GM23248 (cell line): Measurements from ENCODE around the gene TNS3. TPM values are rescaled to one million over a fixed set of nuclear protein-coding genes. Genes with fewer than 3 reads are reported as not detected.

Experiments used
- DNase-seq: peaks from one replicate; pipeline ENCODE4 v3.0.0-alpha.2; 2015
- H2AFZ ChIP-seq: fragments of 200-600 bp; sonication (generic); 2 replicates; pipeline ENCODE4 v1.6.1; 2016; ENCODE audit warnings: antibody characterized with exemption
- H3F3A ChIP-seq: fragments of 200-600 bp; sonication (generic); 2 replicates; pipeline ENCODE4 v1.6.1; 2016; ENCODE audit warnings: mild to moderate bottlenecking, antibody characterized with exemption, mixed run types; ENCODE audit not compliant: insufficient read depth
- H3K27ac ChIP-seq: fragments of 200-600 bp; sonication (generic); 2 replicates; pipeline ENCODE4 v1.5.1; 2016; ENCODE audit warnings: mild to moderate bottlenecking
- H3K27me3 ChIP-seq: fragments of 200-600 bp; sonication (generic); replicated peaks from 2 replicates; pipeline ENCODE4 v1.6.1; 2016; ENCODE audit warnings: mild to moderate bottlenecking; ENCODE audit not compliant: insufficient read depth
- H3K36me3 ChIP-seq: fragments of 200-600 bp; sonication (generic); 2 replicates; pipeline ENCODE4 v1.6.1; 2016; ENCODE audit warnings: low read depth, mild to moderate bottlenecking
- H3K4me1 ChIP-seq: fragments of 200-600 bp; sonication (generic); 2 replicates; pipeline ENCODE4 v1.6.1; 2016; ENCODE audit warnings: mild to moderate bottlenecking; ENCODE audit not compliant: insufficient read depth
- H3K4me2 ChIP-seq: fragments of 200-600 bp; sonication (generic); one replicate; pipeline ENCODE4 v1.6.1; 2016; ENCODE audit warnings: mild to moderate bottlenecking; ENCODE audit not compliant: unreplicated experiment
- H3K4me3 ChIP-seq: fragments of 200-600 bp; sonication (generic); 2 replicates; pipeline ENCODE4 v1.5.1; 2016; ENCODE audit warnings: mild to moderate bottlenecking
- H3K79me2 ChIP-seq: fragments of 200-600 bp; sonication (generic); 2 replicates; pipeline ENCODE4 v1.6.1; 2016; ENCODE audit warnings: mild to moderate bottlenecking; ENCODE audit not compliant: insufficient read depth
- H3K9ac ChIP-seq: fragments of 200-600 bp; sonication (generic); 2 replicates; pipeline ENCODE4 v1.6.1; 2016; ENCODE audit warnings: mild to moderate bottlenecking
- H3K9me2 ChIP-seq: fragments of 200-600 bp; sonication (generic); 2 replicates; pipeline ENCODE4 v1.6.1; 2016; ENCODE audit warnings: mixed run types, mild to moderate bottlenecking, moderate library complexity; ENCODE audit not compliant: insufficient read depth
- H3K9me3 ChIP-seq: fragments of 200-600 bp; sonication (generic); one replicate; pipeline ENCODE4 v1.6.1; 2017; ENCODE audit warnings: low read depth
- H4K20me1 ChIP-seq: fragments of 200-600 bp; sonication (generic); 2 replicates; pipeline ENCODE4 v1.6.0; 2016; ENCODE audit not compliant: insufficient read depth
- EZH2 ChIP-seq: fragments of 200-600 bp; sonication (generic); IDR thresholded peaks from 2 replicates; pipeline ENCODE4 v1.6.1; 2018; ENCODE audit warnings: antibody characterized with exemption, mild to moderate bottlenecking; ENCODE audit not compliant: insufficient read depth, poor library complexity, severe bottlenecking
- EZH2phosphoT487 ChIP-seq: fragments of 200-600 bp; sonication (generic); IDR thresholded peaks from 2 replicates; pipeline ENCODE4 v1.6.1; 2018; ENCODE audit warnings: antibody characterized with exemption, moderate library complexity, mild to moderate bottlenecking, low read depth; ENCODE audit not compliant: insufficient read depth
- WGBS, 2 experiments: methylation state at CpG; one replicate each; pipeline ENCODE4 v1.1.6; 2015 to 2017; ENCODE audit warnings: low lambda C conversion rate in 2 of 2, low coverage in 1 of 2; ENCODE audit errors: missing lambda C conversion rate in 2 of 2; 5-methylcytosine and 5-hydroxymethylcytosine counted together
- in situ Hi-C: fragments of 300-500 bp; cut with MboI; formaldehyde crosslinking; loops from 2 replicates; pipeline ENCODE4 v1.15.0; 2020
- polyA plus RNA-seq: library from polyadenylated mRNA; unstranded; fragments of >200 nt; fragmentation: Nextera tagmentation; extraction: Ambion mirVana; gene quantifications from 2 replicates; pipeline ENCODE4 v1.2.1, GENCODE V29; 2016
- total RNA-seq: library from RNA; depleted of rRNA; stranded (reverse); fragments of >200 nt; shearing (Covaris generic); gene quantifications from 2 replicates; pipeline ENCODE4 v1.2.3, GENCODE V29; 2014

TNS3 gene
- total and polyA plus RNA-seq, 2 experiments from 2014 or later: 18.6 to 47.0 TPM

DNA sequence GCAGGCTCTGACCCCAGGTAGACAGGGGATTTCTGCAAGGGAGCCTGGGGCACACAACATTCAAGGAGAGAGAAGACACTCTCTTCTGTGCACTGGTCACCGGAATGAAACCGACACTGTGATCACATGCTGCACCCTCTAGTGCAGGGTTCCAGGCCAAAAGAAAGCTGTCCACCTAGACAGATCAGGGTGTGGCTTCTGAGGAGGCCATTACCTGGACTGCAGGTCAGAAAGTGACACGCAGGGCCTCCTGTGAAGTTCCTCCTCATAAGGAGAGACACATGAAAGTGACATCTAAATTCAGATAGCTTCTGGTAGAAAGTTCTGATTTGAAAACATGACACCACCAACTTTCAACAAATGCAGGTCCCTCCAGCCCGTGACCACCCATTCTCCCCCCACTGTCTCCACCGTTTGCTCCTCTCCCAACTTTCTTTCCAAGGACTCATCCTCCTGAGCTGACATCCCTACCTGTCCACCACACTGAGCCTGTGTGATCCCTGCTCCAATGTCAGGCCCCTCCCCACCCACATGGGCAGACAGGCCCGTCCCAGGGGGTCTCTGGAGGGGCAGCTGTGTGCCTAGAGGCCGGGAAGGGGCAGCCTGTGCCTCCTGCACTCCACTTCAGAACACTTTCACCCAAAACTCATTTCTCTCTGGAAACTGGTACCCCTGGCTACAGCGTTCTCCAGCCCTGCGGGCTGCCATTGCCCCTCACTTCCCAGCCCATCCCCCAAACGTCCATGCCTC, 198.0 kb downstream of the TNS3 start:
- Histone ChIP-seq H3K4me2 (no peak overlapping the region), H3K79me2 (no peaks in the 10 kb centered on the region), H2AFZ (no peak overlapping the region), H3K4me1 (no peaks in the 10 kb centered on the region), H3K9me2 (no peaks in the 10 kb centered on the region), H3F3A (peaks cover 7% of the 10 kb centered on the region; the same call in 1 of the 2 replicates), H3K9me3 (no peaks in the 10 kb centered on the region), H3K27ac (no peak overlapping the region), H3K9ac (no peak overlapping the region), H3K4me3 (no peak overlapping the region), H4K20me1 (0 out of 2 replicates have a peak, but pooled peaks cover 3% of the 10 kb centered on the region), H3K27me3 (no peaks in the 10 kb centered on the region), H3K36me3 (0 out of 2 replicates have a peak, but pooled peaks cover 5% of the 10 kb centered on the region)
- TF ChIP-seq EZH2: no peak
- TF ChIP-seq EZH2phosphoT487: no peak
- no peak for DNase-seq
- in situ Hi-C loops: no loop called here
- 87 to 90% methylated on average over 10 of the region's 10 CpGs for WGBS, 2 experiments

DNA sequence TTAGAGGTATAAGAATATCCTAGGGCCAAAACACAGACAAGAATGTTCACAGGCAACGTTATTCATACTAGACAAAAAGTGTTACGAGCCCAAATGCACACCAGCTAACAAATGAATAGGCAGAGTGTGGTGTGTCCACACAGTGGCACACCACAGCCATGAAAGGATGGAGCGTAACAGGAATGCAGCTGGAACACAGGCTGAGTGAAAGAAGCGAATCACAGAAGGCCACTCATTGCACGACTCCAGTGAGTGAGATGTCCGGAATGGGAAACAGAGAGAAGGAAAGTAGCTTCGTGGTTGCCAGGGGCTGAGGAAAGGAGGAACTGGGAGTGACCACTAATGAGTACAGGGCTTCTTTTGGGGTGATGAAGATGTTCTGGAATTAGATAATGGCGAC, 198.8 kb downstream of the TNS3 start:
- 0 out of 2 replicates have a peak, but pooled peaks cover 5% of the 10 kb centered on the region for H3K36me3 ChIP-seq
- no peak overlapping the region for H3K4me2 ChIP-seq
- WGBS, 2 experiments: 61 to 65% methylated on average over 8 of the region's 8 CpGs

DNA sequence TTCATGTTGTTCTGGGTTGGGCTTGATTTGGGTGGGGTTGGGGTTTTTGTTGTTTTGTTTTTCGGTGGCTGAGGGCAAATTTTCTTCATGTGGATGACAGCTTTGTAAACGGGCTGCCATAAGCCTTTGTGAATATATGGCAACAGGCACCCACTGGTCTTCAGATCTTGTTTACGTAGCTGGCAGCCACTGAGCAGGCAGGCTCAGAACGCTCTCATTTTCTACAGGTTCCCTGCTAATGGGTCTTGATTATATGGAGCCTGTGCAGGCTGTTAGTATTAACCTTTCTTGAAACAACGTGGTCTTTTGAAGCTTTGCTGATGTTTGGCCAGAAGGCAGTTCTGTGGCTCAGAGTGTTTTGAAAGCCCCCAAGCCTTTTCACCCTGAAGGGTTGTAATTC, 199.7 kb downstream of the TNS3 start:
- WGBS, 2 experiments: 87 to 89% methylated on average over 5 of the region's 5 CpGs
- Histone ChIP-seq H3K27me3 (no peaks in the 10 kb centered on the region), H3K79me2 (no peaks in the 10 kb centered on the region), H2AFZ (no peak overlapping the region), H3K36me3 (0 out of 2 replicates have a peak, but pooled peaks cover 5% of the 10 kb centered on the region), H3K27ac (no peak overlapping the region), H3K9me2 (no peaks in the 10 kb centered on the region), H3K9ac (no peak overlapping the region), H3K4me2 (no peak overlapping the region), H3K4me3 (no peak overlapping the region), H4K20me1 (0 out of 2 replicates have a peak, but pooled peaks cover 3% of the 10 kb centered on the region), H3K9me3 (no peaks in the 10 kb centered on the region), H3K4me1 (no peaks in the 10 kb centered on the region), H3F3A (peaks cover 7% of the 10 kb centered on the region; the same call in 1 of the 2 replicates)
- no peak for DNase-seq
- in situ Hi-C loops: no loop called here
- no peak for TF ChIP-seq EZH2phosphoT487
- TF ChIP-seq EZH2: no peak

More for the DNA sequence above, 198.8 kb downstream of the TNS3 start:
- Histone ChIP-seq H3K79me2 (no peaks in the 10 kb centered on the region), H3F3A (peaks cover 7% of the 10 kb centered on the region; the same call in 1 of the 2 replicates), H3K9ac (no peak overlapping the region), H3K9me3 (no peaks in the 10 kb centered on the region), H3K9me2 (no peaks in the 10 kb centered on the region), H3K4me1 (no peaks in the 10 kb centered on the region), H4K20me1 (0 out of 2 replicates have a peak, but pooled peaks cover 3% of the 10 kb centered on the region), H3K4me3 (no peak overlapping the region), H3K27me3 (no peaks in the 10 kb centered on the region), H2AFZ (no peak overlapping the region), H3K27ac (no peak overlapping the region)
- TF ChIP-seq EZH2: no peak
- TF ChIP-seq EZH2phosphoT487: no peak
- DNase-seq: peak; percentile 67
- in situ Hi-C loops: no loop called here

DNA sequence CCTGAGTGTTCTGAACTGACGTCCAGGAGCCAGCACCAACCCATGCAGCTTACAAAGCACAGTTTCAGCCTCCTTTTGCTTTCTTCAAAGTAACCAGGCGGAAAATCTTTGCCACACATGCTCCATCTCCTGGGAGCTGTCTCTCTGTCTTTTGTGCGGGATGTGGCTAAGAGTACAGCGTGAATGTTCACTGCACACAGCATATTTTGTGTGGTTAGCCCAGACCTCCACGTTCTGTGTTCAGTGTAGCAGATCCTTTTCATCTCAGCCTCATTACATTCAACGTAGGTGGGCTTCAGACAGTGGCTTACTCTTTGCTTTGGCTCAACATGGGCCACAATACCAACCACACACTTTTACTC, 200.8 kb downstream of the TNS3 start:
- 91 to 92% methylated on average over 6 of the region's 6 CpGs for WGBS, 2 experiments
- no peak overlapping the region for H3K9ac ChIP-seq
- H3K79me2 ChIP-seq: no peaks in the 10 kb centered on the region
- peaks cover under 1% of the 10 kb centered on the region; the same call in 1 of the 2 replicates for H3K4me1 ChIP-seq
- H2AFZ ChIP-seq: no peak overlapping the region
- 0 out of 2 replicates have a peak, but pooled peaks cover 3% of the 10 kb centered on the region for H4K20me1 ChIP-seq
- no peak for TF ChIP-seq EZH2phosphoT487
- no peak for TF ChIP-seq EZH2
- no peak overlapping the region for H3K4me2 ChIP-seq
- no peaks in the 10 kb centered on the region for H3K27me3 ChIP-seq
- peaks cover 16% of the 10 kb centered on the region for H3F3A ChIP-seq
- DNase-seq: no peak
- no peaks in the 10 kb centered on the region for H3K9me2 ChIP-seq
- no peaks in the 10 kb centered on the region for H3K9me3 ChIP-seq
- no peak overlapping the region for H3K27ac ChIP-seq
- H3K4me3 ChIP-seq: no peak overlapping the region
- in situ Hi-C loops: no loop called here
- H3K36me3 ChIP-seq: 0 out of 2 replicates have a peak, but pooled peaks cover 5% of the 10 kb centered on the region
